ENCODE results near the gene EPHB3. TPM values are rescaled to one million over a fixed set of nuclear protein-coding genes. Genes with fewer than 3 reads are reported as not detected.

The EPHB3 gene
- polyA plus RNA-seq, 1 experiment: 3.3 TPM

DNA sequence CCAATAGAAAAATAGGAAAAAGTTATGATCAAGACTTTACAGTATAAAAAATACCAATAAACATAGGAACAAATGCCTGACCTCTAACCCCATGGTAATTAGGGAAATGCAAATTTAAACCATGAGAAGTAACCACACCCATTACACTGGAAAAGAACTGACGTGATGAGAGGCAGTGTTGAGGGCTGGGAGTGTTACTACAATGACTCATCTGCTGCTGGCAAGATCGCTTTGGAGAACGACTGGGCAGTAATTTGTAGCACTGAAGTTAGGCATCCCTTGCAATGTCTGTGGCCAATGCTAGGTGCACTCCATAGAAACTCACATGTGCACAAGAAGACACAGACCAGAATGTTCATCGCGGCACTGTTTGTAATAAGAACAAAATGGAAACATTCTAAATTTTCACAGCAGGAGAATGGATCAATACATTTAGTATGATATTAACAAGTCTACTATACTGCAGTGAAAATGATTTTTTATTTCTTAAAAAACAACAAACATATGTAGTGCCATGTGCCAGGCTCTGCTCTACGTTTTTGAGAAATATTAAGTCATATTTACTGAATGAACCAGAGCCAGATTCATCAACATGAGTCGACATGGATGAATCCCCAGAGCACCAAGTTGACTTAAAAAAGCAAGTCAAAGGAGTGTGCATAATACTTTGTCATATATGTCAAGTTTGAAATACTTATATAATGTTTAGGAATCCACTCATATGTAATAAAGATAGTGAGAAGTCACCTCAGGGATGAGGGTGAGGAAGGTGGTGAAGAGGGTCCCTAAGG lies 37.6 kb upstream of the EPHB3 start:
- Histone ChIP-seq H3K4me3 (ENCODE audit: low read depth, low read length) (no peak overlapping the region), H3K36me3 (ENCODE audit: control insufficient read depth, insufficient read depth, low read length) (no peaks in the 10 kb centered on the region), H3K27me3 (ENCODE audit: control insufficient read depth, insufficient read depth, low read length) (peaks cover 10% of the 10 kb centered on the region)
- ChIA-PET POLR2A (no interaction called here), CTCF (interaction anchor here (0.9 to 8.3 kb wide), 4 partner anchors 9 to 42 kb away, joined by 3 to 58 read pairs (median 8); no protein-coding TSS in a partner anchor)
- TF ChIP-seq, protein P1, sequence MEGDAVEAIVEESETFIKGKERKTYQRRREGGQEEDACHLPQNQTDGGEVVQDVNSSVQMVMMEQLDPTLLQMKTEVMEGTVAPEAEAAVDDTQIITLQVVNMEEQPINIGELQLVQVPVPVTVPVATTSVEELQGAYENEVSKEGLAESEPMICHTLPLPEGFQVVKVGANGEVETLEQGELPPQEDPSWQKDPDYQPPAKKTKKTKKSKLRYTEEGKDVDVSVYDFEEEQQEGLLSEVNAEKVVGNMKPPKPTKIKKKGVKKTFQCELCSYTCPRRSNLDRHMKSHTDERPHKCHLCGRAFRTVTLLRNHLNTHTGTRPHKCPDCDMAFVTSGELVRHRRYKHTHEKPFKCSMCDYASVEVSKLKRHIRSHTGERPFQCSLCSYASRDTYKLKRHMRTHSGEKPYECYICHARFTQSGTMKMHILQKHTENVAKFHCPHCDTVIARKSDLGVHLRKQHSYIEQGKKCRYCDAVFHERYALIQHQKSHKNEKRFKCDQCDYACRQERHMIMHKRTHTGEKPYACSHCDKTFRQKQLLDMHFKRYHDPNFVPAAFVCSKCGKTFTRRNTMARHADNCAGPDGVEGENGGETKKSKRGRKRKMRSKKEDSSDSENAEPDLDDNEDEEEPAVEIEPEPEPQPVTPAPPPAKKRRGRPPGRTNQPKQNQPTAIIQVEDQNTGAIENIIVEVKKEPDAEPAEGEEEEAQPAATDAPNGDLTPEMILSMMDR (IDR thresholded peaks at IDR 0.05; ENCODE audit: insufficient read depth, low read depth, low read length): no peak
- DNase-seq (ENCODE audit: low read depth): no peak

DNA sequence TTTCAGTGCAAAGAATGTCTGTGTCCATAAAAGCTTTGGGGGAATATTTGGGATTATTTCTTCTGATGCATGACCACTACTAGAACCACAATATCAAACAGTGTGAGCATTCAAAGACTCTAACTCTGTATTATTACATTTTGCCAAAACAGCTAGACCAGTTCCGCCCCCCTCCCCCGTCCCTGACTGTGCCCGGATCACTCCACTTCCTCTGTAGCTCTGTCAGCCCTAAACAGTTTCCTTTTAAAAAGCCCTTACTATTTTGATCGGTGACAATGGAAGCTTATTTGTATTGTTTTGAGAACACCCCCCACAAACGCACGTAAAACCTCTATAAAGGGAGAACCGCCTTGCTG lies 36.6 kb upstream of the EPHB3 start:
- H3K36me3 ChIP-seq (ENCODE audit: control insufficient read depth, insufficient read depth, low read length): no peaks in the 10 kb centered on the region
- H3K4me3 ChIP-seq (ENCODE audit: low read depth, low read length): peak overlapping the region; percentile 20
- H3K27me3 ChIP-seq (ENCODE audit: control insufficient read depth, insufficient read depth, low read length): peaks cover 10% of the 10 kb centered on the region
- TF ChIP-seq, protein P1 (IDR thresholded peaks at IDR 0.05; ENCODE audit: insufficient read depth, low read depth, low read length): no peak
- no peak for DNase-seq (ENCODE audit: low read depth)
- ChIA-PET POLR2A (no interaction called here), CTCF (interaction anchor here (1.1 to 8.3 kb wide), 3 partner anchors 10 to 50 kb away, joined by 3 to 58 read pairs (median 13); no protein-coding TSS in a partner anchor)

GRCh38 chr3:184525337-184526087 lies 36.1 kb upstream of the EPHB3 start:
- no peak for DNase-seq (ENCODE audit: low read depth)
- ChIA-PET CTCF (interaction anchor here (1.1 to 8.3 kb wide), 4 partner anchors 11 to 163 kb away, joined by 3 to 58 read pairs (median 8); no protein-coding TSS in a partner anchor), POLR2A (no interaction called here)
- Histone ChIP-seq H3K4me3 (ENCODE audit: low read depth, low read length) (peak overlapping the region; percentile 20), H3K36me3 (ENCODE audit: control insufficient read depth, insufficient read depth, low read length) (no peaks in the 10 kb centered on the region), H3K27me3 (ENCODE audit: control insufficient read depth, insufficient read depth, low read length) (peaks cover 11% of the 10 kb centered on the region)
- TF ChIP-seq, protein P1 (IDR thresholded peaks at IDR 0.05; ENCODE audit: insufficient read depth, low read depth, low read length): no peak

- POLR2A ChIA-PET: no interaction called here
- Histone ChIP-seq H3K27me3 (ENCODE audit: control insufficient read depth, insufficient read depth, low read length) (peaks cover 15% of the 10 kb centered on the region), H3K4me3 (ENCODE audit: low read depth, low read length) (no peak overlapping the region; the same call in 1 of the 2 replicates), H3K36me3 (ENCODE audit: control insufficient read depth, insufficient read depth, low read length) (no peaks in the 10 kb centered on the region)
- TF ChIP-seq, protein P1 (IDR thresholded peaks at IDR 0.05; ENCODE audit: insufficient read depth, low read depth, low read length): no peak
- CTCF ChIA-PET: interaction anchor here (1.1 to 8.3 kb wide), 4 partner anchors 12 to 164 kb away, joined by 3 to 58 read pairs (median 8); no protein-coding TSS in a partner anchor
- no peak for DNase-seq (ENCODE audit: low read depth)
Observed at GRCh38 chr3:184526088-184526433, 35.5 kb upstream of the EPHB3 start.

All from BJ (cell line).